Prostate gland (tissue), 2 donors: Measurements from ENCODE around the gene CCDC93.

Experiments used
- POLR2A ChIP-seq: fragments of 450-650 bp; IDR thresholded peaks from one replicate; pipeline ENCODE4 v1.6.1; 2016; ENCODE audit warnings: antibody characterized with exemption, mild to moderate bottlenecking
- POLR2AphosphoS5 ChIP-seq: sonication (generic); formaldehyde crosslinking; IDR thresholded peaks from one replicate; pipeline ENCODE4 v1.6.1; 2017; ENCODE audit warnings: antibody characterized with exemption
- TF ChIP-seq, protein P1 (sequence below), 4 experiments: fragments of 200-600 bp in 2 of 4; fragments of 450-650 bp in 2 of 4; sonication (generic) in 2 of 4; IDR thresholded peaks; 1 replicate in 3 of 4; 2 replicates in 1 of 4; pipeline ENCODE4 v1.5.1; 2016 to 2019; ENCODE audit warnings: antibody characterized with exemption in 4 of 4, mild to moderate bottlenecking in 2 of 4, moderate library complexity in 2 of 4

DNA sequence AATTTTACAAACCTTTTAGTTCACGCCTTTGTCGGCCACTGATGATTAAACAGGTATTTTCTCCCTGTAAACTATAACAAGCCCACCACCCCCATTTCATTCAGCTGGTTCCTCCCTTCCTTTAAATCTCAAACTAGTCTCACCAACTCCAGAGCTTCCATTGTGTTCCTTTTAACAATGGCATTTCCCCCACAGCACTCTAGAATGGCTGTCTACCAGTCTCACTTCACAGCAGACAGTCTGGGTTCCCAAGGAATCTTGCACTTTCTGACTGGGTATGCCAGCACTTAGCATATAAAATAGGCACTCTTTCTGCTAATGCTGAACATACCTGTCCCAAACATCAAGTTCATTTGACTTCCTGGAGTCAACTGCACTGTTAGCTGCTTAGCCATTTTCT is 75.3 kb downstream of the CCDC93 start:
- TF ChIP-seq, protein P1, sequence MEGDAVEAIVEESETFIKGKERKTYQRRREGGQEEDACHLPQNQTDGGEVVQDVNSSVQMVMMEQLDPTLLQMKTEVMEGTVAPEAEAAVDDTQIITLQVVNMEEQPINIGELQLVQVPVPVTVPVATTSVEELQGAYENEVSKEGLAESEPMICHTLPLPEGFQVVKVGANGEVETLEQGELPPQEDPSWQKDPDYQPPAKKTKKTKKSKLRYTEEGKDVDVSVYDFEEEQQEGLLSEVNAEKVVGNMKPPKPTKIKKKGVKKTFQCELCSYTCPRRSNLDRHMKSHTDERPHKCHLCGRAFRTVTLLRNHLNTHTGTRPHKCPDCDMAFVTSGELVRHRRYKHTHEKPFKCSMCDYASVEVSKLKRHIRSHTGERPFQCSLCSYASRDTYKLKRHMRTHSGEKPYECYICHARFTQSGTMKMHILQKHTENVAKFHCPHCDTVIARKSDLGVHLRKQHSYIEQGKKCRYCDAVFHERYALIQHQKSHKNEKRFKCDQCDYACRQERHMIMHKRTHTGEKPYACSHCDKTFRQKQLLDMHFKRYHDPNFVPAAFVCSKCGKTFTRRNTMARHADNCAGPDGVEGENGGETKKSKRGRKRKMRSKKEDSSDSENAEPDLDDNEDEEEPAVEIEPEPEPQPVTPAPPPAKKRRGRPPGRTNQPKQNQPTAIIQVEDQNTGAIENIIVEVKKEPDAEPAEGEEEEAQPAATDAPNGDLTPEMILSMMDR (IDR thresholded peaks at IDR 0.05): no peak
- TF ChIP-seq POLR2A (no peak), POLR2AphosphoS5 (no peak)
